Left cardiac atrium (tissue), 4 donors: Measurements from ENCODE around the gene NAT8L. TPM values are rescaled to one million over a fixed set of nuclear protein-coding genes. Genes with fewer than 3 reads are reported as not detected.
A peak's percentile ranks its signal among the peaks of the same experiment; 100 is the strongest.

ENCODE experiments used
- ATAC-seq, 2 donors: fragments of 200-7000 bp; cut with Tn5 transposase; one replicate each; pipeline ENCODE4 v1.9.1; 2020; ENCODE audit warnings: mild to moderate bottlenecking in 2 of 2, moderate library complexity in 2 of 2
- DNase-seq: peaks from one replicate; pipeline ENCODE4 v3.0.0-alpha.2; 2020
- intact Hi-C, 2 donors: fragments of 100-400 bp; cut with DNase I; formaldehyde crosslinking; loops; one replicate each; pipeline versions ENCODE4 v1.14.1 to v1.15.1; 2022 to 2023
- total RNA-seq, 2 donors: library from RNA; stranded (reverse); fragmentation: NEBNext Ultra II Directional; extraction: Animal tissue kit (Norgen Biotek cat#: 25700); gene quantifications; one replicate each; pipeline ENCODE4 v1.2.1, GENCODE V29; 2021
- donor health status: DM: no; HTN: yes; CAD: no.
- donor health status: DM: no; HTN: yes; CAD: no; lungs with severe emphysema.
- donor health status: DM: yes; HTN: yes; CAD: no.
- donor health status: Dilated cardiomyopathy.

The NAT8L gene
- total RNA-seq, 2 donors from 2014 or later, result 8.8 to 12.5 TPM

- intact Hi-C loops, result no loop called here
- ATAC-seq (no peak), DNase-seq (no peak)
These were observed 24.1 kb downstream of the NAT8L start for GRCh38 chr4:2083116-2083825.

GRCh38 chr4:2083826-2084160, 24.7 kb downstream of the NAT8L start:
- ATAC-seq (no peak), DNase-seq (no peak)
- intact Hi-C loops, result no loop called here

- intact Hi-C loops, result no loop called here
- no peak for ATAC-seq
- no peak for DNase-seq
These were observed 25.2 kb downstream of the NAT8L start for GRCh38 chr4:2084316-2084715.

GRCh38 chr4:2085496-2085901, 26.4 kb downstream of the NAT8L start:
- intact Hi-C loops, result no loop called here
- no peak for ATAC-seq
- DNase-seq, result no peak

- intact Hi-C loops, result no loop called here
- ATAC-seq (no peak), DNase-seq (no peak)
These were observed 28.0 kb downstream of the NAT8L start for GRCh38 chr4:2087170-2087569.

GRCh38 chr4:2089222-2089621, 30.1 kb downstream of the NAT8L start:
- ATAC-seq (no peak), DNase-seq (no peak)
- intact Hi-C loops, result no loop called here

GRCh38 chr4:2090642-2091041, 31.5 kb downstream of the NAT8L start:
- ATAC-seq (no peak), DNase-seq (no peak)
- intact Hi-C loops, result no loop called here

- DNase-seq, result no peak
- intact Hi-C loops, result no loop called here
- ATAC-seq, result no peak
These were observed 33.0 kb downstream of the NAT8L start for GRCh38 chr4:2091990-2092668.

- ATAC-seq, result no peak
- no peak for DNase-seq
- intact Hi-C loops, result no loop called here
These were observed 33.5 kb downstream of the NAT8L start for GRCh38 chr4:2092669-2093053.

GRCh38 chr4:2093265-2093664, 34.1 kb downstream of the NAT8L start:
- intact Hi-C loops, result no loop called here
- ATAC-seq, result peak in 1 of 2 donors; percentile 60
- no peak for DNase-seq

GRCh38 chr4:2094545-2094944, 35.4 kb downstream of the NAT8L start:
- no peak for ATAC-seq
- no peak for DNase-seq
- intact Hi-C loops, result no loop called here

GRCh38 chr4:2095236-2096072, 36.3 kb downstream of the NAT8L start:
- DNase-seq (no peak), ATAC-seq (no peak)
- intact Hi-C loops, result no loop called here

- intact Hi-C loops, result no loop called here
- DNase-seq (no peak), ATAC-seq (no peak)
These were observed 37.0 kb downstream of the NAT8L start for GRCh38 chr4:2096073-2096609.

GRCh38 chr4:2101346-2102044, 42.4 kb downstream of the NAT8L start:
- DNase-seq (no peak), ATAC-seq (no peak)
- intact Hi-C loops, result no loop called here

GRCh38 chr4:2102045-2102883, 43.1 kb downstream of the NAT8L start:
- no peak for DNase-seq
- intact Hi-C loops, result no loop called here
- no peak for ATAC-seq

GRCh38 chr4:2103127-2103842, 44.2 kb downstream of the NAT8L start:
- intact Hi-C loops, result no loop called here
- no peak for DNase-seq
- no peak for ATAC-seq

GRCh38 chr4:2103843-2104547, 44.9 kb downstream of the NAT8L start:
- intact Hi-C loops, result no loop called here
- DNase-seq, result no peak
- ATAC-seq, result no peak
